GM21447 (cell line): ENCODE results near the gene SMYD2.

ENCODE experiments used
- ATAC-seq: cut with Tn5 transposase; IDR thresholded peaks from one replicate; pipeline ENCODE4 v1.9.1; 2021; ENCODE audit not compliant: unreplicated experiment

Gene SMYD2

GRCh38 chr1:214354440-214355148, 73.6 kb downstream of the SMYD2 start:
- no peak for ATAC-seq

DNA sequence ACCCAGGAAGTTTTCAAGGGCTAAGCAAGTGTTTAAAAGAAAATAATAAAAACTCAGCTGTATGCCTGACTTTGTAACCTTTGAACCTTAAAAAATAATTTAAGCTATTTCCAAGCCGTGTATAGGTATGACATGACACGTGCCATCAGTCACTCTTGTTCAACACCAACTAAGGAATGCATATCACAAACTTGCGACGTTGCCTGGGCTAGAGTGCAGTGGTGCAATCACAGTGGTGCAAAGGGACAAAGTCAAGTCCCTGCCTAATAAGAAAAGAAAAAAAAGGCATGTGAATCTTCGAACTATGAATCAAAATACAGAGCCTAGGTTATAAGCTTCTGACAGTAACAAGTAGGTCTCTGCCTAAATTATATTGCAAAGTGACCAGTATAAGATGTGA, 79.2 kb downstream of the SMYD2 start:
- ATAC-seq: no peak

DNA sequence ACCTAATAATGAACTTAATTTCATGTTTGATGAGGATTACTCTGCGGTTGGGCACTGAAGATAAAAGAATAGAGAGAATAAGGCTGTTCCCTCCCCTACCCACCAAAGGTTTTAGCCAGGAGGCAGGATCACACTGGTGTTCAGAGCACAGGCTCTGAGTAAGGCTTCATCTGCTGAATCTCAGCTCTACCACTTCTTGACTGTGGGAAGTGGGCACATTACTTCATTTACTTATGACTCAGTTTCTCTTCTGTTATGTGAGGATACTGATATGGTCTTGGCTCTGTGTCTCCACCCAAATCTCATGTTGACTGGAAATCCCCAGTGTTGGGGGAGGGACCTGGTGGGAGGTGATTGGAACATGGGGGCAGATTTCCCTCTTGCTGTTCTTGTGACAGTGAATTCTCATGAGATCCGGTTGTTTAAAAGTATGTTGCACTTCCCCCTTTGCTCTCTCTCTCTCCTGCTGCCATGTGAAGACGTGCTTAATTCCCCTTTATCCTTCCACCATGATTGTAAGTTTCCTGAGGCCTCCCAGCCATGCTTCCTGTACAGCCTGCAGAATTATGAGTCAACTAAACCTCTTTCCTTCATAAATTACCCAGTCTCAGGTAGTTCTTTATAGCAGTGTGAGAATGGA, 79.7 kb downstream of the SMYD2 start:
- ATAC-seq: no peak

DNA sequence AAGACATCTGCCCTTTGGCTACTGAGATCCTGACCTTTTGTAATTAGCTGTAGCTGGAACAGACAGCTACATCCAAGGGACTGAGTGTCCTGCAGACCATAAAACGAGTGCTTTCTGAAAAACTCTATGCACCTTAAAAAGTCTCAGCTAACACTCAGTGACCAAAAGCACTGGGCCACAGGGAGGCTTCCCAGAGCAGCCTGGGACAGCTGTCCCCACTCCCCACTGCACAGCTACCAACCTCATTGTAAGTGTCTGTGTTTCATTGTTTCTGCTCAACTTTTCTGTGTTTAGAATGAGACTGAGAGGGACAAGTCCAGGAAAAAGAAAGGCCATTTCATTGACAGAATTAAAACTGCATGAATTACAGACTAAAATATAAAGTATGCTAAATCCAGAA, 80.7 kb downstream of the SMYD2 start:
- no peak for ATAC-seq

GRCh38 chr1:214362188-214362882, 81.4 kb downstream of the SMYD2 start:
- no peak for ATAC-seq

- no peak for ATAC-seq
Measured at GRCh38 chr1:214363386-214363785, 82.4 kb downstream of the SMYD2 start.

- no peak for ATAC-seq
Measured at GRCh38 chr1:214364386-214364785, 83.4 kb downstream of the SMYD2 start.

DNA sequence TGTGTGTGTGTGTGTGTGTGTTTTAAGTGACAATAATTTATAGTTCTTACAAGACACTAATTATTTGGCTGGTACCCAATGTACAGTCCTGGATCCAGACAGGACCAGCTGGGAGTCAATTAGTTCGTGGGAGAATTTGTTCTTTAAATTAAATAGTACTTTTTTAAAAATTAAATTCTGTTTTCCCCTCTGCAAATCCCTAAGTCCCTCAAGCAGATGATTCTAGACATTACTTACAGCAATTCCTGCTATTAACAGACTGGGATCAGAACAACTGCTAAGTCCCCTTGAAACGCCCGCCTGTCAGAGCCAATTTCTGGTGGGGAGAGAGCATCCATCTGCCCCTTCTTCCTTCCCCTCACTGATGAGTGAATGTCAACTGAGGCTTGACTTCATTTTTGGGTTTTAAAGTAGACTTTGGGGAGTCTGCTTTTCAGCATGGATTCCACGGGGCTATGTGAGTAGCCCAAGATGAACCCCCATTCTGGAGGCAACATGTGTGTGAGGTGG, 83.9 kb downstream of the SMYD2 start:
- ATAC-seq: no peak

DNA sequence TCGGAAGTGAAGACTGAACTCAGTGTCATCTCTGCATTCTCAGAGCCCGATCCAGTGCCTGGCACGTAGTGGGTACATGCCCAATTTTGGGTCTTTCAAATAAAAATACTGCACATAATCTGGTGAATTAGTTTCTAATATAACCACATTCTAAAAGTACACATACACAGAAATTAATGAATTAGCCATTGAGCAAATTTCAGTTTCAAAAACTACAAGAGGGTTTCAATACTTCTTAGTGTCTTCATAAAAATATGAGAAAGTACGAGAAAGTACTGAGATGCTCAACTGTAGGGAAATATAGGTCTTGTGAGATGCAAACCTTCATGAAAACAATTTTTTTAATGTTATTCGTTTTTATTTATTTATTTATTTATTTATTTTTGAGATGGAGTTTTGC, 86.9 kb downstream of the SMYD2 start:
- ATAC-seq: no peak

GRCh38 chr1:214369364-214369763, 88.4 kb downstream of the SMYD2 start:
- ATAC-seq: no peak

DNA sequence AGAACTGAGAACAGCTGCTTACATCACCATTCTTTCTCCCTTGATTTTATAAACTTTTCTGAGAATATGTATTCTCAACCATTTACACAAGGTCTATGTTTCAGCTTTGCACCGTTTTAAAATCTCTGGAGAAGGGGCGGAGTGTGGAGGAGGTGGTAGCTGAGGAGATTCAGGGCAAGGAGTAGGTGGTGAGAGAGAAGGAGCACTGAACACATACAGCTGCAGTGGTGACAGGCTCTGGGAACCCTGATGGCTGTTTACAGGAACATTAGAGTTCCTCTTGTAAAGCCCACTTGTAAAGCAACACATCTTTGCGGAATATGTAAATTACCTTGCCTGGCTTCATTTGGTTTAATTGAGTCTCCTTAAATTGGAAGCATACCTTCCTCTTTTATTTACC, 89.7 kb downstream of the SMYD2 start:
- no peak for ATAC-seq

- no peak for ATAC-seq
Measured at GRCh38 chr1:214372092-214372491, 91.1 kb downstream of the SMYD2 start.

DNA sequence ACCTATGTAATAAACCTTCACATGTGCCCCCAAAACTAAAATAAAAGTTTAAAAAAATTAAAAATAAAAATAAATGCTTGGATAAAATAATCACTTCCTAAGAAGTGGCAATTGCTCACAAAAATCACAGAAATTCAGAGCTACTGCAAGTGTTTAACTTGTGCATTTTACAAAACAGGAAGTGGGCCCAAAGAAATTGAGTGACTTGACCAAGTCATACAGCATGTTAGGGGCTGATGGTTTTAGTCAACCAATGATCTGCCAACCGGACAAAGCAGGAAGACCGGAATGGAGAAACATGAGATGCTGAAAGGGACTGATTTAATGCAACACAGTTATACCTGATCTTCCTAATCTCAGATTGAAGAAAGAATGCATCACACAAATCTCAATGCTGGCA, 96.5 kb downstream of the SMYD2 start:
- ATAC-seq: no peak

GRCh38 chr1:214377886-214378285, 96.9 kb downstream of the SMYD2 start:
- ATAC-seq: no peak

GRCh38 chr1:214378492-214378891, 97.5 kb downstream of the SMYD2 start:
- no peak for ATAC-seq

DNA sequence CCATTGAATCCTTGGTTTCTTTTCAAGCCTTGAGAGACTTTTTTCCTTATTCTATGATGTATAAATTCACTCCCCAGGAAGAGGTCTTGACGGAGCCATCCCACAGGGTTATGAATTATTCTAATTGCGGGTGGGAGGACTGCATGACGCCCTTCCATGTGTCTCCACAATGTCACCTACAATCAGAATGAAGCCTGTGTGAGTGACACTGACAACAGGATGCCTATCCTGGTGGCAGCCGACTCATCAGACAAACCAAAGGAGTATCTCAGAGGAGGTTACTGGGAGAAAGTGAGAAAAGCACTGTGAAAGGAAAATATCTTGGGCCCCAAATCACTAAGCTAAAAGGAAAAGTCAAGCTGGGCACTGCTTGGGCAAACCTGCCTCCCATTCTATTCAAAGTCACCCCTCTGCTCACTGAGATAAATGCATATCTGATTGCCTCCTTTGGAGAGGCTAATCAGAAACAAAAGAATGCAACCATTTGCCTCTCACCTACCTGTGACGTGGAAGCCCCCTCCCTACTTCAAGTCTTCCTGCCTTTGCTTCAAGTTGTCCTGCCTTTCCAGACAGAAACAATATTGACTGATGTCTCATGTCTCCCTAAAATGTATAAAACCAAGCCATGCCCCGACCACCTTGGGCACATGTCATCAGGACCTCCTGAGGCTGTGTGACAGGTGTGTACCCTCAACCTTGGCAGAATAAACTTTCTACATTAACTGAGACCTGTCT, 98.4 kb downstream of the SMYD2 start:
- ATAC-seq: no peak

DNA sequence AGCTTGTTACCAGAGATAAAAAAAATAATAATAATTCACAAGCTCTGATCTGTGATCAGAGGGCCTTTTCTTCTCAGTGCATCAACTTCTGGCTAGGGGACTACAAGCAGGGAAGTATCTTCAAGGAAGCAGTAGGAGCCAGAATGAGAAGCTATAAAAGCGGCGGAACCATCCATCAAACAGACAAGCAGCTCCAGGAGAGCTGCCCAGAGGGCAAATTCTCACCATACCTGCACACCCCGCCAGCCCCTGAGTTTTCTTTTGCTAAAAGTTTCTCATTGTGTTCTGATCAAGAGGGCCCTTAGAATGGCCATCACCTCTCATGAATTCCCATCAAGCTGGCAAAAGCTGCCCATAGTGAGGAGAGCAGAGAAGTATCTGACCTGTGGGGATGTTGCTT, 99.4 kb downstream of the SMYD2 start:
- ATAC-seq: no peak

- ATAC-seq: no peak
Measured at GRCh38 chr1:214380986-214381695, 100.2 kb downstream of the SMYD2 start.

DNA sequence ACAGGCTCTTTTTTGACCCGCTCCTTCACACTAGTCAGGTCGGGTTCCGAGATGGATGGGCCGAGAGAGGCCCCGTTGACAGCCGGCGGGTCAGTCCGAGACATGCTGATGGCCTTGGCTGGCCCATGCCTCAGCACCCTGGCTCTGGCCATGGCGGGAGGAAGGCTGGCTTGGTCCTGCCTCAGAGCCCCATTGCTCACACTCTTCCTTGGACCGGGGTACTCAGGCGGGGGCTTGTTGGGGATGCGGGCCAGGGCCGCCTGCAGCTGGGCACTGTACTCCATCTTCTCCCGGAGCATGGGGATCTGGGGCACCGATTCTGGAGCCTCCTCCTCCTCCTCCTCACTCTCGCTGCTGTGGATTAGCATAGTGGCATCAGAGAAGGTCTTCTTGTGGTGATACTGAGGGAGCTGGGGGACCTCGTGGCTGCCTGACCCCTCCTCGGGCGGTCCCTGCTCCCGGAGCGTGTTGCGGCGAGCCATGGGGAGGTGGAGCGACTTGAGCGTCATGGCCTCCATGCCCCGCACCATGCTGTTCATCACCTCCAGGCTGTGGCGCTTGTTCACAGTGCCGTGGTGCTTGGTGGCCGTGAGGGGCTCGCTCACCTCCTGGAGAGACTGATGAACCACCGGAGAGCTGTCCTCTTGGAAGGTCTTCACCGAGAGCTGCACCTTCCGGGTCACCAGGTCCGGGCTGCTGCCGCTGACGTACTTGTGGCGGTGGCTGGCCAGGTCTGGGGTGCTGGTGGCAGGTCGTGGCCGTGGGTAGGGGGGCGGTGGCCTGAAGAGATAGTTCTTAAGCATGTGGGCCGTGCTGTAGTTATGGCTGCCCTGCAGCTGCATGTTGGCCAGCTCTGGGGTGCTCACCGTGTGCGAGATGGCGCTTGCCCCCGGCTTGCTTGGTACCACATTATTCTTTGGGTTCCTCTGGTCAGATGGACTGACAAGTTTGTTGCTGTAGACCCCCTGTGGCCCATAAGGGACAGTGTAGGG, 102.7 kb downstream of the SMYD2 start:
- no peak for ATAC-seq
